Skeletal muscle satellite cell (primary cell): Measurements from ENCODE around the gene CTPS1. TPM values are rescaled to one million over a fixed set of nuclear protein-coding genes. Genes with fewer than 3 reads are reported as not detected.

Experiments used
- H3K27me3 ChIP-seq: 2 replicates; pipeline ENCODE4 v1.7.0; 2013; ENCODE audit warnings: low read length; ENCODE audit not compliant: control insufficient read depth, insufficient read depth
- H3K36me3 ChIP-seq: 2 replicates; pipeline ENCODE4 v1.7.0; 2013; ENCODE audit warnings: mild to moderate bottlenecking, control low read depth, low read length; ENCODE audit not compliant: insufficient read depth
- H3K4me1 ChIP-seq: 2 replicates; pipeline ENCODE4 v1.7.0; 2013; ENCODE audit warnings: low read length; ENCODE audit not compliant: control insufficient read depth, insufficient read depth
- H3K4me2 ChIP-seq: 2 replicates; pipeline ENCODE4 v1.7.0; 2013; ENCODE audit warnings: mild to moderate bottlenecking, low read length
- H3K4me3 ChIP-seq: 2 replicates; pipeline ENCODE4 v1.7.0; 2013; ENCODE audit warnings: low read length
- H3K9ac ChIP-seq: 2 replicates; pipeline ENCODE4 v1.7.0; 2013; ENCODE audit warnings: mild to moderate bottlenecking, low read depth, low read length, moderate library complexity
- H3K9me3 ChIP-seq: replicated peaks from 2 replicates; pipeline ENCODE4 v1.7.0; 2013; ENCODE audit warnings: mild to moderate bottlenecking, control low read depth, low read length
- total RNA-seq: library from RNA; depleted of rRNA; stranded (reverse); fragments of >200 nt; gene quantifications from 2 replicates; pipeline ENCODE4 v1.2.3, GENCODE V29; 2012; rRNA removed

Gene CTPS1, protein sequence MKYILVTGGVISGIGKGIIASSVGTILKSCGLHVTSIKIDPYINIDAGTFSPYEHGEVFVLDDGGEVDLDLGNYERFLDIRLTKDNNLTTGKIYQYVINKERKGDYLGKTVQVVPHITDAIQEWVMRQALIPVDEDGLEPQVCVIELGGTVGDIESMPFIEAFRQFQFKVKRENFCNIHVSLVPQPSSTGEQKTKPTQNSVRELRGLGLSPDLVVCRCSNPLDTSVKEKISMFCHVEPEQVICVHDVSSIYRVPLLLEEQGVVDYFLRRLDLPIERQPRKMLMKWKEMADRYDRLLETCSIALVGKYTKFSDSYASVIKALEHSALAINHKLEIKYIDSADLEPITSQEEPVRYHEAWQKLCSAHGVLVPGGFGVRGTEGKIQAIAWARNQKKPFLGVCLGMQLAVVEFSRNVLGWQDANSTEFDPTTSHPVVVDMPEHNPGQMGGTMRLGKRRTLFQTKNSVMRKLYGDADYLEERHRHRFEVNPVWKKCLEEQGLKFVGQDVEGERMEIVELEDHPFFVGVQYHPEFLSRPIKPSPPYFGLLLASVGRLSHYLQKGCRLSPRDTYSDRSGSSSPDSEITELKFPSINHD
- total RNA-seq = 26.1 and 32.8 TPM in 2 replicates

DNA sequence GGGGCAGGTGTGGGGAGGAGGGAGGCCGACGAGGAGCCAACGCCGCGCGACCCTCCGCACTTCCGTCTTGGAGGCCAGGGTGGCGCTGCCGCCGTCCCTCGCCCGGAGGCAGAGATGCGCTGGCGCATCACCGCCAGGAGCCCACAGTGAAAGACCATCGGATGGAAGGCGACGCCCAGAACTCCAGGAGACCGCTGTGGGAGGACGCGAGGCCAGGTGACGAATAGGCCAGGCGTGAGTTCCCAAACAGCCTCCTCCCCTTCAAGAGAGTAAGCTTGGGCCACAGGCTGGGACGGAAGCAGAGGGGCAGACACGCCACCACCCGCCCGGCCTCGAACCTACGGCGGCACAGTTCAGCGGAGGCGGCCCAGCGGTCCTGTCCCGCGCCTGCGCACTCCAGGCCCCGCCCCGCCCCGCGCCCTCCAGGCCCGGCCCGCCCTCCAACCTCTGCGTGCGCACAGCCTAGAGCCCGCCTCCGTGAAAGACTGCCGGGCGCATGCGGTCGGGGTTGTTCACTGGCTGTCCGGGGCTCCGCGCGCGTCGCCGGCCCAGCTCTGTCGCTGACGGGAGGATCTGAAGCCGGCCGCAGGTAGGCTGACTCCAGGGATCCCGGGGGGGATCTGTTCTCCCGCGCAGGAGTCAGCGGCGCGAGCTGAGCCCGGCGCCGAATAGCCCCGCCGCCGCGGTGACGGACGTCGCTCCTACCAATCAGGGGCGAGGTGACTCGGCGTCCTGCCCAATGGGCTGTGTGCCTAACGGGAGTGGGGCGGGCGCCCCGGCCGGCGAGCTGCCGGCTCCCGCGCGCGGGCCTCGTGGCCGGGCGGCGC, at the start of gene CTPS1:
Gene CTPS1, plus strand, starts transcription at position 456 of the 827 bp plus-strand sequence. CDS start 3,595 bp downstream, outside the sequence.
- Histone ChIP-seq H3K4me1 (peaks cover 60% of the 10 kb centered on the region), H3K4me3 (peak within 1 kb of the TSS; percentile 92), H3K27me3 (no peaks in the 10 kb centered on the region), H3K36me3 (peaks cover 13% of the 10 kb centered on the region), H3K9ac (peak within 1 kb of the TSS; percentile 95), H3K4me2 (peak within 1 kb of the TSS; percentile 82), H3K9me3 (no peaks in the 10 kb centered on the region)

DNA sequence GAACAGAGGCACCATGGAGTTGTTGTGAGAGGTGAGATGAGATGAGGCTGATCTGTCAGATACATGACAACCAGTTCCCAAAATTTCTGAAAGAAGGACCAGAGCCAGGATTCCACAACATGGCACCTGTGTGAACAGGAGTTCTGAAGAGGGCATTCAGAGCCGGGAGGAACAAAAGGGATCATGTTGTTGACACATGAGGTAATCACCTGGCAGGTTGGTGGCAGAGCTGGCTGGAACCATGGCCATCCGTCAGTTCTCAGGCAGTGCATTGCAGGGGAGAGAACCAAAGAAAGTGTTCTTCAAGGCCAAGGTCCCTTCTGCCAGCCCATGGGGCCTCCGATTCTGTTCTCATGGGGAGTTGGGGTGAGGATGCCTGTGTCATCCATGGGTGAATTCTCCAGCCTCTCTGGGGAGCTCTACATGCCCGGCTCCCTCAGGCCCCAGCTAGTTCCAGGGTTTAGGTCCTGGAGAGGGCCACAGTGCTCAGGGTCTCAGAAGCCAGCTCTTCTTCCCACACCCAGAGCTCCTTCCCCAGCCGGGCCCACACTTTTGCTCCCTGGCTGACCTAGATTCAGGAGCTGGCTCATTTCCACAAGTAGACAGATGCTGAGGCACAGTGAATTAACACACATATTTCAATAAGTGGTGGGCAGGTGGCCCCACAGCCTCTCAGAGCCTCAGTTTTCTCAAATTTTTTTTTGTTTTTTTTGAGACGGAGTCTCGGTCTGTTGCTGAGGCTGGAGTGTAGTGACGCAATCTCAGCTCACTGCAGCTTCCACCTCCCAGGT, 49.1 kb upstream of the CTPS1 start:
- no peak overlapping the region for H3K4me3 ChIP-seq
- no peak overlapping the region for H3K9ac ChIP-seq
- H3K4me2 ChIP-seq = no peak overlapping the region
- H3K27me3 ChIP-seq = no peaks in the 10 kb centered on the region
- no peaks in the 10 kb centered on the region for H3K4me1 ChIP-seq
- H3K36me3 ChIP-seq = no peaks in the 10 kb centered on the region
- H3K9me3 ChIP-seq = no peaks in the 10 kb centered on the region

- Histone ChIP-seq H3K36me3 (no peaks in the 10 kb centered on the region), H3K27me3 (no peaks in the 10 kb centered on the region), H3K4me3 (no peak overlapping the region)
These were observed 47.9 kb upstream of the CTPS1 start for GRCh38 chr1:40931601-40932000.

GRCh38 chr1:40932006-40932405, 47.5 kb upstream of the CTPS1 start:
- Histone ChIP-seq H3K4me1 (peaks cover 7% of the 10 kb centered on the region), H3K27me3 (no peaks in the 10 kb centered on the region), H3K9ac (no peak overlapping the region), H3K4me3 (no peak overlapping the region), H3K4me2 (no peak overlapping the region), H3K9me3 (no peaks in the 10 kb centered on the region), H3K36me3 (no peaks in the 10 kb centered on the region)

More at GRCh38 chr1:40931601-40932000, 47.9 kb upstream of the CTPS1 start:
- no peak overlapping the region for H3K9ac ChIP-seq
- no peaks in the 10 kb centered on the region for H3K9me3 ChIP-seq
- no peak overlapping the region for H3K4me2 ChIP-seq
- H3K4me1 ChIP-seq = peaks cover 3% of the 10 kb centered on the region

- H3K36me3 ChIP-seq = no peaks in the 10 kb centered on the region
- peak overlapping the region; percentile 53 for H3K9ac ChIP-seq
- H3K4me1 ChIP-seq = peaks cover 33% of the 10 kb centered on the region
- no peak overlapping the region for H3K4me3 ChIP-seq
- H3K9me3 ChIP-seq = no peaks in the 10 kb centered on the region
- H3K27me3 ChIP-seq = no peaks in the 10 kb centered on the region
- peak overlapping the region; percentile 63 for H3K4me2 ChIP-seq
These were observed 42.6 kb upstream of the CTPS1 start for GRCh38 chr1:40936931-40937339.

DNA sequence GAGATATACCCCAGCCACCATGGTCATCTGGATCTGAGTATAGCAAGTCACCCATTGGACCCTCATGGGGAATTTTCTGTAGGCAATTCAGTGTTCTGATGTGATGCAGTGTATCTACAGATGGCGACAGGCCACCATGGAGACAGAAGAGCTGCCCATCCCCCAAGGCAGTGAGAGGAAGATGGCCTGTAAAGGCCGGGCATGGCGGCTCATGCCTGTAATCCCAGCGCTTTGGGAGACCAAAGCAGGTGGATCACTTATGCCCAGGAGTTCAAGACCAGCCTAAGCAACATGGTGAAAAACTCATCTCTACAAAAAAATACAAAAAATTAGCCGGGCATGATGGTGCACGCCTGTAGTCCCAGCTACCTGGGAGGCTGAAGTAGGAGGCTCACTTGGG, 41.1 kb upstream of the CTPS1 start:
- Histone ChIP-seq H3K27me3 (no peaks in the 10 kb centered on the region), H3K9ac (no peak overlapping the region), H3K4me1 (peaks cover 36% of the 10 kb centered on the region), H3K36me3 (no peaks in the 10 kb centered on the region), H3K4me2 (no peak overlapping the region), H3K4me3 (no peak overlapping the region), H3K9me3 (no peaks in the 10 kb centered on the region)

GRCh38 chr1:40939320-40940059, 40.0 kb upstream of the CTPS1 start:
- H3K9me3 ChIP-seq = no peaks in the 10 kb centered on the region
- H3K4me2 ChIP-seq = peak overlapping the region; percentile 60
- no peak overlapping the region for H3K4me3 ChIP-seq
- H3K9ac ChIP-seq = no peak overlapping the region
- H3K27me3 ChIP-seq = no peaks in the 10 kb centered on the region
- H3K4me1 ChIP-seq = peaks cover 45% of the 10 kb centered on the region
- no peaks in the 10 kb centered on the region for H3K36me3 ChIP-seq

GRCh38 chr1:40944326-40944725, 35.2 kb upstream of the CTPS1 start:
- Histone ChIP-seq H3K4me3 (no peak overlapping the region), H3K9ac (peak overlapping the region; percentile 62), H3K36me3 (no peaks in the 10 kb centered on the region)

DNA sequence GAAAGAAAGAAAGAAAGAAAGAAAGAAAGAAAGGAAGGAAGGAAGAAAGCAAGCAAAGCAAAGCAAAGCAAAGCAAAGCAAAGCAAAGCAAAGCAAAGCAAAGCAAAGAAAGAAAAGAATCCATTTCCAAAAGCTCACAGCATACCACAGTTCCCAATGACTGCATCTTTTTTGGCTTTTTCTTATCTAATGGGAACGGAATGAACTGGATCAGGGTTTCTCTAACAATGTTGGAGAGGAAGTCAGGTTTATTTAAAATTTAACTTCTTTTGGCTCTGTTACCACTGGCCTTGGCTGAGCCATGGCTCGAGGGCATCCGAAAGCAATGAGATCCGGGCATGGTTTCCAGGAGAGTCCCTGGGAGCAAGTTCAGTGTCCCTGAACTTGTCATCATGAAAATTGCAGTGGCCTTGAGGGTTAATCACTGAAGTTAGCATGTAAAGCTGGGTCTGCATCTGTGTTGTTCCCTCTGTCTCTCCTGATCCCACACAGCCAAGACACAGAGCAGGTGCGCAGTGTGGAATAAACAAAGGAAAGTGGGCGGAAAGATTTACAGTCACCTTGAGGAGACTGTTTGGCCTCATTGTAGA, 34.6 kb upstream of the CTPS1 start:
- peaks cover 44% of the 10 kb centered on the region for H3K4me1 ChIP-seq
- peak overlapping the region; percentile 59 for H3K4me2 ChIP-seq
- H3K27me3 ChIP-seq = no peaks in the 10 kb centered on the region
- no peaks in the 10 kb centered on the region for H3K36me3 ChIP-seq
- H3K9ac ChIP-seq = peak overlapping the region; percentile 62
- no peaks in the 10 kb centered on the region for H3K9me3 ChIP-seq
- no peak overlapping the region for H3K4me3 ChIP-seq

More at GRCh38 chr1:40944326-40944725, 35.2 kb upstream of the CTPS1 start:
- H3K4me2 ChIP-seq = peak overlapping the region; percentile 59
- no peaks in the 10 kb centered on the region for H3K9me3 ChIP-seq
- H3K4me1 ChIP-seq = peaks cover 50% of the 10 kb centered on the region
- no peaks in the 10 kb centered on the region for H3K27me3 ChIP-seq

- Histone ChIP-seq H3K27me3 (no peaks in the 10 kb centered on the region), H3K4me2 (no peak overlapping the region), H3K4me3 (no peak overlapping the region), H3K9me3 (no peaks in the 10 kb centered on the region), H3K9ac (peak overlapping the region; percentile 62), H3K4me1 (peaks cover 40% of the 10 kb centered on the region), H3K36me3 (no peaks in the 10 kb centered on the region)
These were observed 34.0 kb upstream of the CTPS1 start for GRCh38 chr1:40945491-40945973.
